ENCODE results near the gene UBAC2. TPM values are rescaled to one million over a fixed set of nuclear protein-coding genes. Genes with fewer than 3 reads are reported as not detected.

UBAC2 gene
- total and polyA plus RNA-seq, 2 donors (not counting 3 experiments of a cell fraction or from before 2014, with no cell fraction given) = 45.7 to 54.4 TPM

GRCh38 chr13:99367106-99367616, 166.5 kb downstream of the UBAC2 start:
- DNase-seq (ENCODE audit: low read depth, low spot score) (no peak), FAIRE-seq (no peak)
- H3K4me1 ChIP-seq (ENCODE audit: control insufficient read depth, extremely low read depth, insufficient read depth, low read length) = no peaks in the 10 kb centered on the region
- no peaks in the 10 kb centered on the region for H3K9me1 ChIP-seq (replicated peaks; ENCODE audit: control insufficient read depth, extremely low read depth, insufficient read depth, low read length)
- no peak overlapping the region for H2AFZ ChIP-seq (ENCODE audit: low read depth, low read length)
- ChIA-PET POLR2A (no interaction called here), CTCF (interaction anchor here (1.2 to 1.9 kb wide), 3 partner anchors 15 to 98 kb away, joined by 3 to 7 read pairs (median 6); no protein-coding TSS in a partner anchor)
- no peak overlapping the region for H3K4me2 ChIP-seq (ENCODE audit: insufficient read depth, low read length)
- intact Hi-C loops (cut with micrococcal nuclease) = no loop called here
- no TSS peak for BruUV-seq (replicated peaks)
- H3K9me3 ChIP-seq (replicated peaks; ENCODE audit: control insufficient read depth, insufficient read depth, low read length) = no peaks in the 10 kb centered on the region
- TF ChIP-seq POLR2AphosphoS5 (IDR thresholded peaks at IDR 0.05; ENCODE audit: insufficient read depth, low read depth, low read length) (no peak), MYC (IDR thresholded peaks at IDR 0.05; ENCODE audit: low read depth, low read length) (no peak), JUN (IDR thresholded peaks at IDR 0.05; ENCODE audit: borderline replicate concordance, insufficient read depth, insufficient read length, low read depth) (no peak), EZH2 (IDR thresholded peaks at IDR 0.05; ENCODE audit: borderline replicate concordance, low read depth, low read length, severe bottlenecking) (no peak), GATA2 (IDR thresholded peaks at IDR 0.05; ENCODE audit: insufficient read depth, insufficient read length, low read depth, low read length) (no peak), POLR2A (IDR thresholded peaks at IDR 0.05; ENCODE audit: low read depth, low read length) (no peak), CTCF (IDR thresholded peaks at IDR 0.05; ENCODE audit: extremely low read depth in 1 of 2, insufficient read depth in 1 of 2, low read depth in 1 of 2, low read length in 2 of 2) (no peak), FOS (IDR thresholded peaks at IDR 0.05; ENCODE audit: borderline replicate concordance, insufficient read depth, low read length) (no peak)
- TF ChIP-seq, protein P1, sequence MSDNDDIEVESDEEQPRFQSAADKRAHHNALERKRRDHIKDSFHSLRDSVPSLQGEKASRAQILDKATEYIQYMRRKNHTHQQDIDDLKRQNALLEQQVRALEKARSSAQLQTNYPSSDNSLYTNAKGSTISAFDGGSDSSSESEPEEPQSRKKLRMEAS (IDR thresholded peaks at IDR 0.05; ENCODE audit: insufficient read depth, insufficient read length) = no peak
- H3K27me3 ChIP-seq (ENCODE audit: control insufficient read depth in 2 of 2, insufficient read depth in 2 of 2, low read length in 2 of 2) = no peaks in the 10 kb centered on the region
- no peak overlapping the region for H3K9ac ChIP-seq (replicated peaks; ENCODE audit: extremely low read depth, insufficient read depth, low read length)
- H3K36me3 ChIP-seq (ENCODE audit: control insufficient read depth in 2 of 2, extremely low read depth in 1 of 2, insufficient read depth in 2 of 2, low read length in 2 of 2) = no peaks in the 10 kb centered on the region
- dilution Hi-C loops (cut with MboI; ENCODE audit: extremely low pct_ligation_motif_present, low sequenced_read_pairs) = no loop called here
- no peak overlapping the region for H3K4me3 ChIP-seq (replicated peaks in 1 of 3; ENCODE audit: insufficient read depth in 1 of 3, low read depth in 1 of 3, low read length in 3 of 3)
- H3K27ac ChIP-seq (ENCODE audit: insufficient read depth, low read depth, low read length) = no peak overlapping the region
- no peaks in the 10 kb centered on the region for H3K79me2 ChIP-seq (ENCODE audit: control insufficient read depth, insufficient read depth, low read length)
- no peaks in the 10 kb centered on the region for H4K20me1 ChIP-seq (replicated peaks; ENCODE audit: control insufficient read depth, extremely low read depth, insufficient read depth, low read length)
